GM12891 (cell line): ENCODE measurements around the gene EEF2.

ENCODE experiments used
- POLR2A ChIP-seq: IDR thresholded peaks from 2 replicates; pipeline ENCODE4 v1.6.1; 2011; ENCODE audit warnings: low read depth, low read length, control low read depth
- POLR2AphosphoS5 ChIP-seq: IDR thresholded peaks from 2 replicates; pipeline ENCODE4 v1.6.1; 2011; ENCODE audit warnings: low read depth, low read length, control low read depth
- TAF1 ChIP-seq: IDR thresholded peaks from 2 replicates; pipeline ENCODE4 v1.6.1; 2011; ENCODE audit warnings: low read depth, low read length, control low read depth

- TF ChIP-seq POLR2AphosphoS5, result no peak
- no peak for TF ChIP-seq POLR2A
- TF ChIP-seq TAF1, result no peak
Observed at GRCh38 chr19:4018775-4019504, 33.7 kb upstream of the EEF2 start.
